HCT116 (cell line): ENCODE measurements around the gene IL15.
"Not testable (repeated sequence)": the region's sequence is repeated elsewhere in the genome, so short reads cannot be mapped to it uniquely, and the experiment has no call there.

Experiments used
- CTCF ChIP-seq, 3 experiments: fragments of 200-600 bp in 1 of 3; sonication (generic) in 1 of 3; IDR thresholded peaks in 2 of 3; conservative IDR thresholded peaks in 1 of 3; 2 replicates each; pipeline ENCODE4 v1.5.1; 2012 to 2017; ENCODE audit warnings: low read depth in 2 of 3, low read length in 2 of 3, antibody characterized with exemption in 1 of 3, borderline replicate concordance in 1 of 3, control low read depth in 1 of 3, mild to moderate bottlenecking in 1 of 3, mixed read lengths in 1 of 3, mixed run types in 1 of 3, moderate library complexity in 1 of 3; ENCODE audit not compliant: insufficient read depth in 1 of 3
- ELF1 ChIP-seq: IDR thresholded peaks from 2 replicates; pipeline ENCODE4 v1.6.1; 2012; ENCODE audit warnings: low read depth, borderline replicate concordance
- EZH2 ChIP-seq: fragments of 200-600 bp; sonication (generic); IDR thresholded peaks from 2 replicates; pipeline ENCODE4 v1.6.1; 2017; ENCODE audit warnings: antibody characterized with exemption, mixed run types
- EZH2phosphoT487 ChIP-seq: fragments of 200-600 bp; IDR thresholded peaks from 2 replicates; pipeline ENCODE4 v1.6.1; 2018; ENCODE audit warnings: antibody characterized with exemption, borderline replicate concordance
- MAX ChIP-seq: IDR thresholded peaks from 2 replicates; pipeline ENCODE4 v1.6.1; 2012
- POLR2A ChIP-seq: IDR thresholded peaks from 2 replicates; pipeline ENCODE4 v1.7.0; 2011; ENCODE audit warnings: borderline replicate concordance; ENCODE audit not compliant: insufficient read depth, insufficient read length; ENCODE audit errors: extremely low read depth
- POLR2AphosphoS5 ChIP-seq: IDR thresholded peaks from 2 replicates; pipeline ENCODE4 v1.6.1; 2011; ENCODE audit warnings: mild to moderate bottlenecking, low read depth, low read length, moderate library complexity
- REST ChIP-seq: IDR thresholded peaks from 2 replicates; pipeline ENCODE4 v1.6.1; 2012; ENCODE audit warnings: low read depth
- SP1 ChIP-seq: IDR thresholded peaks from 2 replicates; pipeline ENCODE4 v1.6.1; 2012; ENCODE audit warnings: low read depth
- YY1 ChIP-seq: IDR thresholded peaks from 2 replicates; pipeline ENCODE4 v1.6.1; 2011; ENCODE audit warnings: low read length, low read depth, moderate library complexity, mild to moderate bottlenecking; ENCODE audit not compliant: insufficient replicate concordance; ENCODE audit errors: extremely low read depth
- ZFX ChIP-seq: fragments of 450-650 bp; IDR thresholded peaks from 2 replicates; pipeline ENCODE4 v1.6.1; 2017

GRCh38 chr4:141751806-141752205 is 115.4 kb downstream of the IL15 start:
- TF ChIP-seq ZFX; POLR2A; POLR2AphosphoS5; CTCF (IDR thresholded peaks at IDR 0.05 in 2 of 3, conservative IDR thresholded peaks at IDR 0.05 in 1 of 3; ENCODE audit: borderline replicate concordance in 1 of 3, insufficient read depth in 1 of 3, low read depth in 2 of 3, low read length in 2 of 3); EZH2; MAX; SP1; REST; EZH2phosphoT487; ELF1; YY1: not testable (repeated sequence)
